Measurements from ENCODE around the gene CFAP99.
A peak's percentile ranks its signal among the peaks of the same experiment; 100 is the strongest.

CFAP99 gene

DNA sequence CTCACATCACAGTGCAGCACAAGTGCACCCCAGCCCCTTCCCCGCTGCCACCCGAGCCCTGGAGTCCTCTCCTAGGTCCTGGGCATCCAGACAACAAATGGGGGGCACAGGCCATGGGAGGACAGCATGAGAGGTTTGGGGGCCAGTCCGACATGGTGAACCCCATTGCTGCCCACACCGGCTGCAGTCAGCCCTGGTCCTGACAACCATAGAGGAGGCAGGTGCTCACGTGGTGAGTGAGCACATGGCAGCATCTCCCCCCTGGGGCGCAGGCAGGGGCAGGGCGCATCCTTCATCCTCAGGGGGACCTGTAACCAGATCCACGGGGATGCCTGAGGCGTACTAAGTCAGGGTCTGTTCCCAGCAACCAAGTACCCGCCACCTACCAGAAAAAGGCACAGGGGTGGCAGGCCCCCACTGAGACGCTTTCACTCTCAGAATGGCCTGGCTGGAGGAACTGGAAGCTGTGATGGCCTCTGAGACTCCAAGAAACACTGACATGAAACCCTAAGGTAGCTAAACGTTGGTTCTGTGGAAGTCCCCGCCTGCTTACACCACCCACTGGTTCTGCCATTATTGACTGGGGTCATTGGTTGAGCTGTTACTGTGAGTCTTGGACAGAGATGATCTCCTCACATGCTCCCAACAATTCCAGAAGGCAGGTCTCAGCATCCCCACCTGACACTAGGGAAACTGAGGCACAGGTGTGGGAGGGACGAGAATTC lies 6.8 kb upstream of the CFAP99 start:
- no peak for DNase-seq

- no peak for DNase-seq
Observed at GRCh38 chr4:2412534-2412884, 6.2 kb upstream of the CFAP99 start.

DNA sequence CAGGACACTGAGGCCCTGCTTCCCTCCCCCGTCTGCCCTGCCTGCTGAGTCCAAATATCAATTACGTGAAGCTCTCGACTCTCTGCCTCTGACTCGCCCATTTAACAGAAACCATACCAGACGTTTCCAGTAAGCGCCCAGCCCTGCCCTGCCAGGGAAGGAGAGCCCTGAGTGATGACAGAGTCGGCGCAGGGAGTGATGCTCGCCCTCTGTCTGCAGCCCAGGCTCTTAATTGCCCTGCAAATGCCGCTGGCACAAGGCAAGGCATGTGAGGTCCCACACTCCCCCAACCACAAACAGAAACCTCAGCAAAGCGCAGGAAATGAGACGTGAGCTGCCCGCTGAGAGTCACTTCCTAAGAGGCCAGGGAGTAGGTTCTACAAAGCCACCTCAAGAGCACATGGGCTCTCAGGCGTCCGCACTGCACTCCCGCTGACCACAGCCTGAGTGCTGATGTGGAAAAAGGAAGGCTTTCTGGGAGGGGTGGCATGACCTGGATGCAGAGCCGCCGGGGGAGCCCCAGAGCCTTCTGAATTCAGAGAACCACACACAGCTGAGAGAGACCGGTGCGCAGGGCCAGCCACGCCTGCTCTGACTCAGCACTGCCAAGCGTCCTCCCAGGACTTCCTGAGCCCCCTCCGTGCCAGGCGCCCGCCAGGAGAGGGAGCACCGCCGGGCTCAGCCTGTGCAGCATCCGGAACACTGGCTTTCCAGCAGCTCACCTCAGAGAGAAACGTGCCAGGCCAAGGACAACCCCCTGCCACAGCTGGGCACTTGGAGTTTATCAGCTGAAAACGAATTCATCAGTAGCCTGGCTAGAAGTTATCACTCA lies 5.7 kb upstream of the CFAP99 start:
- peak in 54 of 58 donors; percentile 16 to 84 (median 64) for DNase-seq

DNA sequence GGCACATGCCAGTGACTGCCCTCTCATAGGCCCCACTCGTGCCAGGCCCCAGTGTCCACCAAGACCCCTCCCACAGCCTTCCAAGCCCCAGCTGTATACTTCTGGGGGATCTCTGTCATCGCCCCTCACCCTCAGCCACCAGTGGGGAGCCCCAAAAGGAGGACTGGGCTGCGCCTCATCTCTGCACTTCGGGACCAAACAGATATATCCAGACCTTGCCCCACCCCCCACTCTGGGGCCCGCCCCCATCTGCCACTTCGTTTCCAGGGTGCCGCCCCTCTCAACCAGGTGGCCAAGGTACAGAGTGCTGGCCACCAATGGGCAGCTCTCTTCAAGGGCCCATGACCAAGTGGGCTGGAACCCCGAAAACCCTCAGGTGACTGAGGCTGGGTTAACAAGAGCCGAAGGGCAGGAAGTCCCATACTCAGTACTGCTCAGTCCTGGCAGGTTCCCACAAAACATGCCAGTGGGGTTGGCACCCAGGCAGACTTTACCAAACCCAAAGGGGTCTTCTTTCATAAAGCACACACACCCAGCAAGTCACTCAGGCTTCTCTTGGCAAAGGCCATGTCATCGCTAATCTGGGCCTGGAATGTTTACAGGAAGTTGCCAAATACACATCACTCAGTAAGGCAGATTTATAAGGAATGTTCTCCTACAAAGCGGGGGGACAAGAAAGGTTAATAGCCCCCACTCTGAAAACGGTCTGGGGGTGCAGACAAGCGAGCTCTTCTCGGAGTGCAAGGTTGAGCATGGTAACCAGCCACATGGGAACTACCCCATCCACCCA lies 4.7 kb upstream of the CFAP99 start:
- no peak for DNase-seq

GRCh38 chr4:2415213-2415612 lies 3.5 kb upstream of the CFAP99 start:
- DNase-seq, result no peak

GRCh38 chr4:2415881-2416563 lies 2.7 kb upstream of the CFAP99 start:
- no peak for DNase-seq

DNA sequence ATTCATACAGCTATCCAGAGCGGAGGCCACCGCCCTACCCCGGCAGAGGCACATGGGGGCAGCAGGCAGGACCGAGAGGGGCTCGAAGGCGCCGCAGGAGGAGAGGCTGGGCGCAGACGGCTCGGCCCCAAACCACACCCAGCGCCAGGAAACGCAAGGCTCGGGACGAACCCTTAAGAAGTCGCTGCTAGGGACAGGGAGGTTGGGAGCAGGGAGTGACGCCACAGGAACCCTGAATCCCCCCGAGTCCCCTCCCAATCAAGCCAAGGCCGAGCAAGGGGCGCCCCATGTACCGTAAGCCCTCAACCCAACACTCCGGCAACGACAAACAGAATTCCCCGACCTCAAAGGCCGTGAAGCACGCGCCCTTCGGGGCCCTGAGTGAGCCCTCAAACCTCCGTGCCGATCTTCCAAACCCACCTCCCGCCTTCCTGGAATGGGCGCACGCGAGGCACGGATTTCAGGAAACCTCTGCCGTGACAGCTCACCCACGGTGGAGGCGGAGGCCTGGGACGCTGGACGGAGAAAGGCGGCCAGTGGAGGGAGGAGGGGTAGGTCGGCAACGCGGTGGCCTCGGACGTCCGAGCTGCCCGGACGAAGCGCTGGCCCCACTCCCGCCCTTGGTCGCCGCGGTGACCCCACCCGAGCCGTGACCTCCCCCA lies 2.1 kb upstream of the CFAP99 start:
- peak in 7 of 58 donors; percentile 4 to 52 (median 41) for DNase-seq

- no peak for DNase-seq
Observed at GRCh38 chr4:2417226-2417764, 1.5 kb upstream of the CFAP99 start.

DNA sequence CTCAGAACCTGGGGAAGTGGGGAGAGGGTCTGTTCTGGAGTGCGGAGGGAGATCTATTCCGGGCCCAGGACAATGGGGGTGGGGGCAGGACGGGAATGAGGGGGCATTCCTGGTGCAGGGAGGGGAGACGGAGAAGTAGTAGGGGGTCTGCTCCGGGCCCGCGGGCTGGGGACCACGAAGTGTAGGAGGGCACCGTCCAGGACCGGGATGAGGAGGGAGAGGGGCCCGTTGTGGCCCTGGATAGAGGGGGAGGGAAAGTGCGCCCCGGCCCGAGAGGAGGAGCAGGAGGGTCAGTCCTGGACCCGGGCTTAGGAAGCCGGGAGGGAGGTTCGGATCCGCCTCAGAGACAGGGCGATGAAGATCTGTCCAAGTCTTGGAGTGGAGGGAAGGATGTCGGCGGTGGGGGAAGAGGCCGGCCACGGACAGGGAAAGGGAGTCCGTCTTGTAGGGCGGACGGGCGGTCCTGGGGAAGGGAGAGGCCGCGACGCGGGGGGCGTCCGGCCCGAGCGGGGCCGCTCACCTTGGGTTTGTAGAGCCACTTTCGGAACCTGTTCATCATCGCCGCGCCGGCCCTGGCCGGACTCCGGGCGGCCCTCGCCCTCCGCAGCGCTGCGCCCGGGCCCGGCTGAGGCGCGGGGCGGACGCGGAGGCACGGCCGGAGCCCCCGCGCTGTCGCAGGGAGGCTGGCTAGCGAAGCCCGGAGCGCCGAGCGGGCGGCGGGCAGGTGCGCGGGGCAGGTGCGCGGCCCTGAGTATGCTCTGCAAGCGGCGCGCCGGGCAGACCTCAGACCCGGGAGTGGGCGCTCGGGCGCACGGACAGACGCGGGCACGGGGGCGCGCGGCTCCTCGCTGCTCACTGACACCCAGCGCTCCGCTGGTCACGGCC lies 748 bp upstream of the CFAP99 start, which contains the start of gene ZFYVE28:
Gene ZFYVE28 (minus strand): TSS at position 881 of the 885 bp plus-strand sequence. CDS start 322 bp downstream, at position 559.
- DNase-seq, result peak in 3 of 58 donors; percentile 13 to 24 (median 23)

- DNase-seq, result no peak
Observed at GRCh38 chr4:2419814-2420213, 1.1 kb downstream of the CFAP99 start.

DNA sequence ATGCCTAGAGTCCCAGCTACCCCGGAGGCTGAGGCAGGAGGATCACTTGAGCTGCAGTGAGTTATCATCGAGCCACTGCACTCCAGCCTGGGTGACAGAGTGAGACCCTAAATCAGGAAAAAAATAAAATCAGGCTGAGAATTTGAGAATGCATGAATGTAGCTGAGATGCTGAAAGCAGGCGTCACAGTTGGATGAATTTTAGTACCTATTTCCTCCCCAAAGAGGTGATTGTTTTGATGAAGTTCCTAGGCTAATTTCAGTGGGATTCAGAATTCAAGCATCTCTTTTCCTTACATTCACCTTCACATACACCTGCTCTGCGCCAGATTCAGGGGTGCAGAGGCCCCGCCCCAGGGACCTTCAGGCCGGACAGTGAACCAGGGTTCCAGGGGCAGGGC lies 3.2 kb downstream of the CFAP99 start:
- DNase-seq, result no peak

- DNase-seq, result no peak
Observed at GRCh38 chr4:2423066-2423465, 4.3 kb downstream of the CFAP99 start.

DNA sequence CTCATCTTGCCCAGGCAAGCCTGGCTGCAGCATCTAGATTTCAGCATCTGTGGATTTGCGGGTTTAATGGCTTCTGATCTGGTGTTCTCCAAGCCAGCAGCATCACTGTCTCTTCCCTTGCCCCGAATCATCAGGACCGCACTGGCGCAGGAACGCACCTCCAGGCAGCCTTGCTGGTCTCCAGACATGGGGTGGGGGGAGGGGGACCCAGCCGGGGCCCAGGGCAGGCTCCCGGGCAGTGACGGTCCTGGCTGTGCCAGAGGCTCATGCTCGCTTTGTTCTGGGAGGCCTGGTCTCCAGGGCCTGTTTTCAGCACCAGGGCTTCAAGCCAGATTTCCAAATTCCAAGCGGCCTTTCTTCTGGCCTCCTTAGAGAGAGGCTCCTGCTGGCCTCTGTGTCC lies 4.9 kb downstream of the CFAP99 start:
- DNase-seq, result no peak

- DNase-seq, result no peak
Observed at GRCh38 chr4:2424581-2424980, 5.8 kb downstream of the CFAP99 start.

- no peak for DNase-seq
Observed at GRCh38 chr4:2425386-2426068, 6.8 kb downstream of the CFAP99 start.

DNA sequence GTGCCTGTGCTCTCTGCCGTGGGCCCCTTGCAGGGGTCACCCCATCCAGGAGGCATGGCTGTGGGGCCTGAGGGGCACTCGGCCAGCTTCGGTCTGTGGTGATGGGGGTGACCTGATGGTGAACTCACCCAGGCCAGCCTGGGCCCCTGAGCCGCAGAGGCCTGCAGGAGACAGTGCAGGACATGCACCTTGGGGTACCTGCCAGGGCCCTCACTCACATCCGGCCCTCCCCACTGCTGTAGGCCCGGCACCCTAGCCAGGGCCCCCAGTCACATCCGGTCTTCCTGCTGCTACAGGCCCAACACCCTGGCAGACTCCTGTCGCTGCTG lies 7.3 kb downstream of the CFAP99 start:
- no peak for DNase-seq

GRCh38 chr4:2426711-2427275 lies 8.0 kb downstream of the CFAP99 start:
- DNase-seq, result no peak

All from anterior cingulate cortex (tissue), 58 donors.